GM18951 (cell line): ENCODE measurements around the gene VPS18.

ENCODE experiments used
- POLR2A ChIP-seq: IDR thresholded peaks from 4 replicates; pipeline ENCODE4 v1.6.1; 2011; ENCODE audit warnings: mild to moderate bottlenecking; ENCODE audit not compliant: insufficient read length, insufficient read depth; ENCODE audit errors: extremely low read depth
- in situ Hi-C: fragments of 300-500 bp; cut with MboI; formaldehyde crosslinking; loops from one replicate; pipeline ENCODE4 v1.12.0; 2022; ENCODE audit warnings: low sequenced_read_pairs, mixed read lengths, inconsistent platforms; ENCODE audit not compliant: unreplicated experiment

Gene VPS18

DNA sequence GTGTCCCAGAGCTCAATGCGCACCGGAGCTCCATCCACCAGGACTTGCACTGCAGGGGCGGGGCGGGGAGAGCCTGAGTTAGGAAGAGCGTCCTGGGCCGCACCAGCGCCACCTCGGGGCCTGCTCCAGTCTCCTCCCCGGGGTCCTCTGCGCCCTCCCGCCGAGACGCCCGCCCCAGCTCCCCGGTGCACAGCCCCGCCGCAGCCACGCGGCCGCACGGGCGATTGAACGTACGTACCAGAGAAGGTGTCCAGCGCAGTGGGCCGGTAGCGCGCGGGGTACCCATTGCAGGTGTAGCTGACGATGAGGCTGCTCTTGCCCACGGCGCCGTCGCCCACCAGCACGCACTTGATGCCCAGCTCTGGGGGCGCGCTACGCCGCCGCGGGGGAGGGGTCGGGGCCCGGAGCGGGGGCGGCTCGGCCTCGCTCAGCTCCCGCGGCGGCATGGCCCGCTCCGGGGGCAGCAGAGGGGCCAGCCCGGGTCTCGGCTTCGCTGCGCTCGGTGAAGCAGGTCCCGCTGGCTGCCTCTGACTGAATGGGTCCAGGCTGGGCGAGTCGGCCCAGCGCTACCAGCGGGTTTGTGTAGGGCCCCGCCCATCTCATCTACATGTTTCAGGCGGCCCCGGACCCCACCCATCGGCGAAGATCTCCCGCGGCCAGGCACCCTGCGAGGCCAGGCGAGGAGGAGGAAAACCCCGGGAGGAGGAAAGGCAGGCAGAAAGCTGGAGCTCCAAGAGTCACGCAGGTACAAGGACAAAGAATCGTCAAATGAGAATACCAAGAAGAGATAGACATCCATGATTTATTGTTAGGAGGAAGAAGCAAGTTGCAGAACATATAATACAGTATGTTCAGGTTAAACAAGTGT lies 20.3 kb upstream of the VPS18 start, which contains the start of gene RHOV:
TSS of gene RHOV (minus strand) at position 541 of the 868 bp plus-strand sequence. CDS start at position 446, 95 bp downstream.
- in situ Hi-C loops: no loop called here
- TF ChIP-seq POLR2A: peak; percentile 62

DNA sequence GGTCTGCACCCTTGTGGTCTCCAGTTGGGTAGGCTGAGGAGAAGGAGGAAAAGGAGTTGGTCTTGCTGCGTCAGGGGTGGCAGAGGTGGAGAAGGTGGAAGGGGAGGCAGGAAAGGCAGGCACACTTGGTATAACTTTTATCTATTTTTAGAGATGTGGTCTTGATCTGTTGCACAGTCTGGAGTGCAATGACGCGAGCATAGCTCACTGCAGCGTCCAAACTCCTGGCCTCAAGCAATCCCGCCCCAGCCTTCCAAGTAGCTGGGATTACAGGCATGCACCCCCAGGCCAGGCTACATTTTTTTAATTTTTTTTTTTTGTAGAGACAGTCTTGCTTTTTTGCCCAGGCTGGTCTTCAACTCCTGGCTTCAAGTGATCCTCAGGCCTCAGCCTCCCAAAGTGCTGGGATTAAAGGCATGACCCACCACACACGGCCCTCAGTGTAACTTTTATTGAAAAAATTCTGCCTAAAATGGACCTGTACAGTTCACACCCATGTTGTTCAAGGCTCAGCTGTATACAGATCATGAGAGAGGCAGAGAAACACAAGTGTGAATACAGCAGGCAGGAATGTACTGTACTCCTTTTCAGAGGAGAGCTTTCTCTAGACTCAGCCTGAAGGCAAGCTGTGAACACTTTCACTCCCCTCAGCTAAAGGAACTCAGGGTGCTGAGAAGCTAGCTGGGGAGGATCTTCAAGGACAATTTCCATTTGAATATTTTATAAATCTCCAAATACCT lies 18.1 kb upstream of the VPS18 start:
- no peak for TF ChIP-seq POLR2A

GRCh38 chr15:40877694-40878093 lies 16.6 kb upstream of the VPS18 start:
- no peak for TF ChIP-seq POLR2A
- in situ Hi-C loops: no loop called here

More for the DNA sequence above, 18.1 kb upstream of the VPS18 start:
- in situ Hi-C loops: no loop called here

GRCh38 chr15:40878785-40879184 lies 15.5 kb upstream of the VPS18 start:
- in situ Hi-C loops: no loop called here
- TF ChIP-seq POLR2A: no peak

- in situ Hi-C loops: no loop called here
- TF ChIP-seq POLR2A: no peak
Measured at GRCh38 chr15:40879609-40880008, 14.6 kb upstream of the VPS18 start.

DNA sequence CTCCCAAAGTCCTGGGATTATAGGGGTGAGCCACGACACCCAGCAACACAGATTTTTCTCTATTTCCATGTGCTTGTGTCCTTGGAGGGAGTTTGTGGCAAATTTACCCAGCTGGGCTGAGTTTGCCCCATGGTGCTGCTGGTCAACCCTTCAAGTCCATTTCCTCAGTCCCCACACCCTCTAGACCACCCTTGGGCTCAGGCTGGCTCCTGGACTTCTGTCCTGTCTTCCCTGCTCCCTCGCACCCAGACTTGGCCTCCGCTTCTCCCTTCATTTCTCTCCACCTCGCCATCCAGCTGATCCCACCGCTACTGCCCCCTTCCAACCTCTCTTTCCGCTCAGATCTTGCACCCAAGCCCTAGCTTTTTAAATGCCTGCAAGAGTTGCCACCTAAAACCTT lies 12.9 kb upstream of the VPS18 start:
- in situ Hi-C loops: no loop called here
- TF ChIP-seq POLR2A: no peak

GRCh38 chr15:40886586-40886985 lies 7.7 kb upstream of the VPS18 start:
- no peak for TF ChIP-seq POLR2A
- in situ Hi-C loops: no loop called here

GRCh38 chr15:40889112-40889511 lies 5.1 kb upstream of the VPS18 start:
- in situ Hi-C loops: no loop called here
- TF ChIP-seq POLR2A: no peak

- no peak for TF ChIP-seq POLR2A
- in situ Hi-C loops: loop anchor here (5.0 kb wide), 1 partner anchor 39 kb away; no protein-coding TSS in a partner anchor
Measured at GRCh38 chr15:40891138-40891537, 3.1 kb upstream of the VPS18 start.

DNA sequence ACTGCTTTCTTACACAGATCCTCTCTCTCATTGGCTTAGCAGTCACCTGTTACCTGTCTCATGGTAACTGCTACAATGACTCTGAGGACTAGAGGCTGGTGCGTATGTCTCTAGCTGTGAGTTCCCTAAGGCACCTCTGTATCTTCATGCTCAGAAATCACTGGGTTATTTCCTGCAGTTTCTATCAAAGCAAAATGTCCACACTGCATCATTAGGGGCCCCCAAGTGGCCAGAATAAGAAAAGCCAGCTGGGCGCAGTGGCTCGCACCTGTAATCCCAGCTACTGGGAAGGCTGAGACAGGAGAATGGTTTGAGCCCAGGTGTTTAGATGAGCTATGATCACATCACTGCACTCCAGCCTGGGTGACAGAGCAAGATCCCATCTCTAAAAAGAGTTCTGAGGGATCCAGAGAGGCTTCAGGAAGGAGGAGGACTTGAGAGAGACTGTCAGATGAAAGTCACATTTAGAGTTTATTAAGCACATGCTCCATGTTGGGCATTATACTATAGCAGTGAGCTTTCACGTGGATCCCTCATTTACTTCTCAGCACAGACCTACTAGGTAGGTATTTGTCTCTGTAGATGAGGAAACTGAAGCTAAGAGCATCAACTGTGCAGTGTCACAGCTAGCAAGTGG lies 2.3 kb upstream of the VPS18 start:
- in situ Hi-C loops: loop anchor here (5.0 kb wide), 1 partner anchor 40 kb away; no protein-coding TSS in a partner anchor
- no peak for TF ChIP-seq POLR2A

DNA sequence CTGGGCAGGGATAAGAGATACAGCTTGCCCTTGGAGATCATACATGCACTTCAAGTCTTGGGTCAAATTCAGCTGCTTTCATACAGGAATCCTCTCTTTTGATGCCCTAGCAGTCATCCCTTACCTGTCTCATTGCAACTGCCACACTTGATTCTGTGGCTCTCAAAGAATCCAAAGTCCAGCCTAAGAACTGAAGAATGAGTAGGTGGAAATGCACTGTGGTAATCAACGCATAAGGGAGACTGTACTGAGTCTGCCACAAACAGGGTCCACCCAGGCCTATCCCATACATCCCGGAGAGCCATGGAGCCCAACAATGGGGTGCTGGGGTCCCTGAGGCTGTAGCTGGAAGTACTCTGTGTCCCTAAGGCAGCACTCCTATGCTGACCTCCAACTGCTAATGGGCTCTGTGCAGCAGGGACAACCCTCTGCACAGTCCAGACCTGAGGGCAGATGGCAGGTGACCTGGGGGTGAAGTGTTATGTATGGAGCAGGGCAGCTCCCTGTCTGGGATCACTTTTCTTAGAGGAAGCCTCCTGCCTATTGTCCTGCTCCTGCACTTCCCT lies 1.7 kb upstream of the VPS18 start:
- TF ChIP-seq POLR2A: no peak
- in situ Hi-C loops: loop anchor here (5.0 kb wide), 1 partner anchor 40 kb away; no protein-coding TSS in a partner anchor

DNA sequence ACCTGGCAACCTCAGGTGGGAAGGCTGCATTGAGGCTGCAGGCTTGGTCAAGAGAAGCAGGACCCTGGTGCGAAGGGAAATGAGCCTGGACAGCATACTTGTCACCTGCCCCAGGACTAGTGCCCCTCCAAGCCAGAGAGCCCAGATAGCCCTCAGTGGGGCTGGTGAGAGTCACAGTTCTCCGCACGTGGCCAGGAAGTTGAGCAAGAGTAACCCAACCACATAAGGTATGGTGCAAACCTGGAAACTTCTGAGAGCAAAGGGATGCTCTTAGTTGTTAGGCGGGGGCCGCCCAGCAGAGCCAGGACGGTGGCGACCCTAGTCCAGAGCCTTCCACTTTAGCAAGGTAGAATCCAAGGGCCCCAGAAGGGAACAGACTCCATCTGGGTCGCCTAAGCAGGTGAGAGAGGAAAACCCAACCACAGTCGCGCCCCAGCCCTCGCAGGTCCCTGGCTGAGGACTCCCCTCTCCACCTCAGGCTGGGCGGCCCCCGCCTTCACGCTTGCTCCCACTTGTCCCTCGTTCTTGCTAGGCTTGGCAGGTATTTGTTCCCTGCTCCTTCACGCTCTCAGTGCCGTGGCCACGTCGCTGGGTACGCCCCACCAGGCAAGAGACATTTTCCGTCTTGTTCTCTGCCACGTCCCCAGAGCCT lies 1.1 kb upstream of the VPS18 start:
- no peak for TF ChIP-seq POLR2A
- in situ Hi-C loops: loop anchor here (5.0 kb wide), 1 partner anchor 41 kb away; no protein-coding TSS in a partner anchor

GRCh38 chr15:40894681-40895448 lies 615 bp downstream of the VPS18 start:
- TF ChIP-seq POLR2A: no peak
- in situ Hi-C loops: loop anchor here (5.0 kb wide), 1 partner anchor 43 kb away; no protein-coding TSS in a partner anchor
